ENCODE data around the gene RPTOR.

DNA sequence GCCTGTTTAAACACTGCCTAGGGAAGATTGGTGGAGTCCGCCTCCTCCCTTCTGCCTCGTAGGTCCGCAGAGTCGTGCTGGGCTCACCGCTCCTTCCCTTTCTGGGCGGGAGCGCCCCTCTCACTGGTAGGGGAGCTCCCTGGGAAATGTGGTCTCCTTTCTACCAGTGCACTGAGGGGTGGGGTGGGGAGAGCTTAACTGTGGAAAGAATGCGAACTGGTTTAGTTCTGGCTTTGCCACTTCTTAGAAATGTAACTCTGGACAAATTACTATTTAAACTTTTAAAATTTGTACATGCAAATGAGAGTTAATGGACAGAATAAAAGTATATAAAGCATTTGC, 105.7 kb downstream of the RPTOR start:
- TF ChIP-seq, protein P1, sequence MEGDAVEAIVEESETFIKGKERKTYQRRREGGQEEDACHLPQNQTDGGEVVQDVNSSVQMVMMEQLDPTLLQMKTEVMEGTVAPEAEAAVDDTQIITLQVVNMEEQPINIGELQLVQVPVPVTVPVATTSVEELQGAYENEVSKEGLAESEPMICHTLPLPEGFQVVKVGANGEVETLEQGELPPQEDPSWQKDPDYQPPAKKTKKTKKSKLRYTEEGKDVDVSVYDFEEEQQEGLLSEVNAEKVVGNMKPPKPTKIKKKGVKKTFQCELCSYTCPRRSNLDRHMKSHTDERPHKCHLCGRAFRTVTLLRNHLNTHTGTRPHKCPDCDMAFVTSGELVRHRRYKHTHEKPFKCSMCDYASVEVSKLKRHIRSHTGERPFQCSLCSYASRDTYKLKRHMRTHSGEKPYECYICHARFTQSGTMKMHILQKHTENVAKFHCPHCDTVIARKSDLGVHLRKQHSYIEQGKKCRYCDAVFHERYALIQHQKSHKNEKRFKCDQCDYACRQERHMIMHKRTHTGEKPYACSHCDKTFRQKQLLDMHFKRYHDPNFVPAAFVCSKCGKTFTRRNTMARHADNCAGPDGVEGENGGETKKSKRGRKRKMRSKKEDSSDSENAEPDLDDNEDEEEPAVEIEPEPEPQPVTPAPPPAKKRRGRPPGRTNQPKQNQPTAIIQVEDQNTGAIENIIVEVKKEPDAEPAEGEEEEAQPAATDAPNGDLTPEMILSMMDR (conservative IDR thresholded peaks at IDR 0.05; ENCODE audit: low read depth, low read length), result no peak; the same call in 1 of the 2 replicates
- TF ChIP-seq EZH2 (IDR thresholded peaks at IDR 0.05; ENCODE audit: low read length, unreplicated experiment) (no peak), EZH2phosphoT487 (IDR thresholded peaks at IDR 0.05; ENCODE audit: borderline replicate concordance, low read length) (no peak)
